AG10803 (cell line): ENCODE data around the gene ANO6.
"Not testable (repeated sequence)": the region's sequence is repeated elsewhere in the genome, so short reads cannot be mapped to it uniquely, and the experiment has no call there.

Experiments used
- DNase-seq: peaks from one replicate; pipeline ENCODE4 v3.0.0; 2010; ENCODE audit warnings: low read depth
- H3K4me3 ChIP-seq: 2 replicates; pipeline ENCODE4 v1.5.1; 2011; ENCODE audit warnings: mild to moderate bottlenecking, low read length, control low read depth
- CTCF ChIP-seq: conservative IDR thresholded peaks from 2 replicates; pipeline ENCODE4 v1.5.1; 2011; ENCODE audit warnings: mild to moderate bottlenecking, low read length, control low read depth, inconsistent platforms

ANO6 gene

GRCh38 chr12:45379261-45379660 lies 163.4 kb downstream of the ANO6 start:
- H3K4me3 ChIP-seq, result no peak overlapping the region
- TF ChIP-seq CTCF, result no peak
- DNase-seq, result no peak

DNA sequence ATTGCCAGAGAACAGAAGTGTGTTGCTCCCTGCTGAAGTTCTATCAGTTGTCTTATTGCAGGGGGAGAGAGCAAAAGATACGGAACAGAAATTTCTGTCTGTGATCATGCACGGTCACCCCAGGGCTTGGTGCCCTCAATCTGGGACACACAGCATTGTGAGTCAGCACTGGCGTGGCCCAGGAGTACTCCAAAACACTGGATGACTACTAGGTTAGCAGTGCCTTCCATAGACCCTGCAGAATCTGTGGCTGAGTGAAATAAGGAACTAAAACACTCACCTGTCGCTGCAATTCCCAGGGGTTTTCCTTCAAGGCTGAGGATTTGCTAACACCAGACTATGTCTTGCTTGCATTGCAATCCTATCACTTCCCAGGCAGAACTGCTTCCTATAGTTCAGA lies 165.5 kb downstream of the ANO6 start:
- H3K4me3 ChIP-seq, result no peak overlapping the region
- no peak for DNase-seq
- no peak for TF ChIP-seq CTCF

DNA sequence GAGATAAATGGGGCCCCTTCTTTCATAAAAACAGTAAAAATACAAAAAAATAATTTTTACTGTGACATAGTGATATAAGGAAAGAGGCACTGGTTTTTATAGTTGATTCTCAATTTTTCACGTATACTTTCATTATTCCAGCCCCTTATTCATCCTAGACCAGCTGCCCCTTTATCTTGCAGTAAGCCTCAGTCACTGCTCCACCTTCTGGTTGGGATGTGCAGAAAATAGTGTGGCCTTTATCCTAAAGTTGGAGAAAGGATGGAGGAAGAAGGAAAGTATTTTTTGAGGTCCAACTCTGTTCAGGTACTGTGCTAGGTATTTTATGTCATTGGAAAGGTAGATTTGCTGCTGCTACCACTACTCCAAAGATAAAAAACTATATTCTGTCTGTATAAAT lies 172.7 kb downstream of the ANO6 start:
- DNase-seq, result peak; percentile 50
- H3K4me3 ChIP-seq, result no peak overlapping the region
- TF ChIP-seq CTCF, result peak; percentile 88

DNA sequence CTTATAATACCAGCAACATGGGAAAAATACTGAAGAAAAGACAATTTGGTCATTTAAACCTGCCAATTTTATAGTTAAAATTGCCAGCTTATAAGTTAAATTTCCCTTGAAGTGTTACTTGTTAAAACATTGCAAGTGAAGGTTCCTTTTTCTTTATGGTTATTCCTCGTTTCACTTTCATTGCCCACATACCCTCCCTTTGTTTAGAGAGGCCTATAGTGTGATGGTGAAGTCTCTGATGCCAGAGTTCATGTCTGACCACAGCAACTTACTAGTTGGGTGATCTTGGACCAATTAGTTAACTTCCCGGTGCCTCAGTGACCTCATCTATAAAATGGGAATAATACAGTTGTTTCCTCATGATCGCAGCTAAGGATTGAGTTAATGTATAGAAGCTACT lies 173.5 kb downstream of the ANO6 start:
- H3K4me3 ChIP-seq, result no peak overlapping the region
- no peak for DNase-seq
- TF ChIP-seq CTCF, result no peak

GRCh38 chr12:45397499-45397898 lies 181.6 kb downstream of the ANO6 start:
- not testable (repeated sequence) for H3K4me3 ChIP-seq, DNase-seq

GRCh38 chr12:45398552-45398951 lies 182.7 kb downstream of the ANO6 start:
- TF ChIP-seq CTCF, result no peak
- no peak for DNase-seq
- H3K4me3 ChIP-seq, result no peak overlapping the region

DNA sequence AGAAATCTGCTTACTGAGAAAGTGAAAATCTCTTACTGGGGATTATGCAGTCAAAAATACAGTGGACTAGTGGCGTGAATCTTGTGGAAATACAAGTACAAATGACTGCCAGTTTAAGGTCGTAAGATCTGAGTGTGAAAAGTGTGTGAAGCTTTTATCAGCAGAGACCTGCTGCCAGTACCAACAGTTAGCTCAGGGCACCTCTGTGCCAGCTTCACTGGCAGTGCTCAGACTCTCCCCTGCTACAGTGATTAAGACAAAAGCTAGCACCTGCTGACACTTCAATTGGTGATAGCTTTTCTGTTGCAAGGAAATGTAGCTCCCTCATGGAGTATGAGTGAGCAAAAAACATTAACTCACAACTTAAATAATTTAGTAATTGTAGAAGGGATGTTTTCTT lies 185.1 kb downstream of the ANO6 start:
- no peak overlapping the region for H3K4me3 ChIP-seq
- no peak for TF ChIP-seq CTCF
- DNase-seq, result no peak

- peak; percentile 15 for DNase-seq
- H3K4me3 ChIP-seq, result no peak overlapping the region
- TF ChIP-seq CTCF, result no peak
Measured at GRCh38 chr12:45402288-45402687, 186.4 kb downstream of the ANO6 start.
